NCI-H146 (cell line): Measurements from ENCODE around the gene CCSER1.
"Not testable (repeated sequence)": the region's sequence is repeated elsewhere in the genome, so short reads cannot be mapped to it uniquely, and the experiment has no call there.

Experiments
- DNase-seq: peaks from one replicate; lab custom pipeline; 2025; lab: John Stamatoyannopoulos, UW

The CCSER1 gene

DNA sequence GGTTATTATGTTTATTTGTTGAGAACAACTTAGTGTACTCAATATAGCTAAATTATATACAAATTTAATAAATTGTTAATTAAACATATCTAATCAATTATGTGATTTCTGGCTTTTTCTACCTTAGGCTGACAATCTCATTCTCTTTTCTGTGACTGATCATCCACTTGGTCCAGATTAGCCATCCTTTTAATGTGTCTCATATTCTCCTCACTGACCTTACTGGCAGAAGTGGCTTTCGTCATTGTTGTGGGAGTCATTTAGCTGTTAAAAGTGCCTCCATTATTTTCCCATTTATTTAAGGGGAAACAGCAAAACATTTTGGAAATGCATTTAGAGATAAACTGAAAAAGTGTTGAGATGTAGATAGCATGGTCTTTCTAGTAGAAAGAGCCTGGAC, 172.2 kb downstream of the CCSER1 start:
- DNase-seq: no peak

DNA sequence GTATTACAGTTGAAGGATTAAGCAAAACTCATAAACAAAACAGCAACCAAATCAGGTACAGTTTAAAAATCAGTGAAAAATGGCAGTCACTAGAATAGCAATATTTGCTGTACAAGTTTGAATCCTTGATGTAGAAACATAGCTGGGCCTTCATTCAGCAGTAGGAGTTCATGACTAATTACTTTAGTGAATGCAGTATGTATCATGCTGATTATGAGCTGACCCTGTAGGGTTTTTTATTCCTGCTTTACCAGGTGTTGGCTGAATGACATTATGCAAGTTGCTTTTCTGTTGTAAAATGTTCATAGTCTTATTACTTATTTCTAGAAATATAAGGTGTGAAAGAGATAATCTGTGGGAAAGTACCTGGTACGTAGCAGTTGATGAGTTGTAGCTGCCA, 179.6 kb downstream of the CCSER1 start:
- DNase-seq: no peak

DNA sequence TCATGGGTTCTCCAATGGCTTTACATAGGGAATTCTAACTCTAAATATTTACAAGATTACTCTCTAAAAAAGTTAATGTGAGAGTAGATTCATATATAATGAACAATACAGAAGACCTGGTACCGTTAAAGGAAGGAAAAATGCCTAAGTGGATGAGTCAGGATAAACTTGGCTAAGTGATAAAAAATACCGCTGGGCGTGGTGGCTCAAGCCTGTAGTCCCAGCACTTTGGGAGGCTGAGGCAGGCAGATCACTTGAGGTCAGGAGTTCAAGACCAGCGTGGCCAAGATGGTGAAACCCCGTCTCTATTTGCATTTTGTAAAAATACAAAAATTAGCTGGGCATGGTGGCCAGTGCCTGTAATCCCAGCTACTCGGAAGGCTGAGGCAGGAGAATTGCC, 189.9 kb downstream of the CCSER1 start:
- DNase-seq: not testable (repeated sequence)

DNA sequence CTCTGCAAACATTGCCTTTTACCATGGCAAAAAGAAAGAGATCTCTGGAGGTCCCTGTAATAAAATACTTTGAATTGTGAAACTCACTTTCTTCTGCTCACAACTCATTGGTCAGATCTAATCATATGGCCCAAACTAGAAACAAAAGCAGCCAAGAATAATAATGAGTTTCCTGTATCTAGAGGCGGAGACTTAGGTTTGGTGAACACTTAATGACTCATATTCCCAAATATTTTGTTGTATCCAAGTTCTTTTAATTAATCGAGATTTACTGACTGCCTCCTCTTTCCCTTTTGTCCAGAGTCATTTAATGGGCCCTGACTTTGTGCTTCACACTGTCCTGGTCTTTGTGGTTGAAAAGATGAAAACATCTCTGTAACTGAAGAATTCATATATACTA, 190.6 kb downstream of the CCSER1 start:
- no peak for DNase-seq

DNA sequence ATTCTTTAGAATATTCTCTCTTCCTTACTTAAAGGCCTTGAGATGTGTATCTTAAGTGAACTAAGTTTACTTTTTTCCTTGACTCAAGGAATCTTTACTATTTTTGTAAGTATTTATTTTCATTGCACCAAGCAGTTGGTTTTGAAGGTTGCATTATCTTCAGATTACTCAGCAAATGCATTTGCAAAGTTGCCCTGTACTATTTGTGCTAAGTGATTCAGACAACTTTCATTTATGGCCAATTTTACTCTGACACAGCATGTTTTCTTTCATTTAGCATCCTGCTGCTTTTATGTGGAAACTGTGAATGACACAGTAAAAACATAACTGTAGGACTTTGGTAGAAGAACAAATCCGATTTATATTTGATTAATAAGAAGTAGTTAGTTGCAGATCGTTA, 191.0 kb downstream of the CCSER1 start:
- DNase-seq: no peak

DNA sequence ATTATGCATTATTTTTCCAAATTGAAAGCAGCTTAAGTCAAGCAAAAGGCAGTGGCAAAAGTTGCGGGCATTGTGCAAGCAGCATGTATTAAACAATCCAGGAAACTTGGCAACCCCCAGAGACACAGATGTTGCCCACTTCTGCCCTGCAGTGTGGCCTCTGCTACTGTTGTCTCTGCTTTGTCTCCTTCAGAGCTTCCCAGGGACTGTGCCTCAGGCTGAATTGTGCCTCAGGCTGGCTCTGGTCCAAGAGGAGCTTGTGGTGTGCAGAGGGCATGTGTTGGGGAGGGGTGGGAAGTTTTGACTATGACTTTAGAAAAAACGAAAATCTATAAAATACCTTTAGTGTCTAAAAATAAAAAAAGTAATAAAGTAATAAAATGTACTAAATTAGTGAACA, 201.4 kb downstream of the CCSER1 start:
- DNase-seq: no peak

DNA sequence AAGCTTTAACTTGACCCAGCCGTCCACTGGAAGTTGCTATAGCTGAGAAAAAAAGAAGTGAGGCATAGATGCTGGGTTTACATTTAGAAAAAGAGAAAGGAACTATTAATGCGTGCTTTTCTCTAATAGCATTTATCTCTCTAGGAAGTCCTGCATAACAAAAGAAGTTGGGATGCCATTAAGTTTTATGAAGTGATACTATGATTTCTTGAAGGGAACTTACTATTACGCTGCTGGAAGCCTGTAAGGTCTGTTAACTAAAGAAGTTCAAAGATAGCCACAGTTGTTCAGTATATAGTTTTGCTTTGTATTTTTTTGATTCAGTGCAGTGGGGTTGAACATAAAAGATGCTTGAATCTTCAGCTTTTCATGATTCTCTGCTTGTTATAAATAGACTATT, 203.4 kb downstream of the CCSER1 start:
- DNase-seq: no peak

DNA sequence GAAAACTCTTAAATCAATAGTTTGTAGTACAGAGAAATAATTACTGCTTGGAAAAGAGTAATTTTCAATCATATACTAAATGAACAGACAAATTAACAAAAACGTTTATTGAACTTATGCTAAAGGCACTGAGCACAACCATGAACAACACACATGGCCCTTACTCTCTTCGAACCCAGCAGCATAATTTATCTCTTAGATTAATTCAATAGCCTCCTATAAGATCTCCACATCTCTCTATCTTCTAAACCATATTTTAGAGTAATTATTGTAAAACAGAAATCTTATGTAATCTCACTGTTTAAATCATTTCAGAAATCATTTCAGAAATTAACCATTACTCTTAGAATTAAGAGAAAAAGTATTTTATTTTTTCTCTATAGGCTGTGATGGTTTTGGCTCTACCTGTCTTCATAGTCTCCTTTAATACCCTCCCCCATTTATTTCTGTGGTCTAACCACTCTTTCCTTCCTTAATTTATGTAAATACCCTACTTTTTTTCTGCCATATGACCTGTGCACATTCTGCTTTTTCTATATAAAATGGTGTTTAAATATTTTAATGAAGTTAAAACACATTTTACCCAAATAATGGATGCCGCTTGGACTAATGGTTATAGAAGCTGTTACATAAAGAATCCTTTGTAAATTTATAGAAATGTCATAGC, 218.5 kb downstream of the CCSER1 start:
- DNase-seq: no peak

DNA sequence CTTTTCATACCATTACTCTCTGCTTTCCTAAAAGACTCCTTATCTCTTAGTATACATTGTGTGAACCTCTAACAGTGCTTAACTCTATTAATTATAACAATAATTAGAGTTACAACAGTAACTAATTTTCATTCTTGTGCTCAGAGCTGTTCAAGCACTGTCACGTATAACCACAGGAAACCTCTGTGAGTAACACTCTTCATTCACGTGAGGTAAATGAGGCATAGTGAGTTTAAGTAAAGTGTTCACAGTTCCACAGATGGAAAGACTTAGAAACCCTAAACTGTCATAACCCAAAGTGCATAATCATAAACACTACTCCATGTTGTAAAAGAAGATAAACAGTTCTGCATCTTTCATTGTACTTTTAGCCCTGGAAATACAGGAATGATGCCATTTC, 222.4 kb downstream of the CCSER1 start:
- DNase-seq: no peak

DNA sequence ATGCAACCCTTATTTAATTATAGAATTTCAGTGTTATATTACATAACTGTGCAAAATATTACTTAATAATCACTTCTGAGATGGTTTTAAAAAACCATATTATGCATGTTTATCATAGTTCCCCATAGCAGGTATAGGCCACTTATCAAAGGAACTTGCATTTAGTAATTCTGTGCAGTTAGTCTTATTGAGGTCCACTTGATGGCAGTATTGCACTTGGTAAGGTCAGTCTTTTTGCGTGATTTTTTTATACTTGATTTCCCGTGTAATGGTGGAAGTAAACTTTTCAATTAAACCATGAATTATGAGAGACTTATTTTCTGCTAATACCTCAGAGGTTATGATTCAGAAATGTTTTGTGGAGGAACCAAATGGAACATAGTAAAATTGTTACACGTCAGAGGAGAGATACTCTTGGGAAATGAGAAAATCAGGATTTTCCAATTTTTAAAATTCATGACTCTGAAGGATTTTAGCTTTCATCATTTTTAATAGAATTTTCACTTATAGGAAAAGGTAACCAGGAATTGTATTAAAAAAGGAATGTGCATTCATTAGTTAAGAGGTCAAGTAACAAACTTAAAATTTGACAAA, 230.0 kb downstream of the CCSER1 start:
- DNase-seq: no peak

DNA sequence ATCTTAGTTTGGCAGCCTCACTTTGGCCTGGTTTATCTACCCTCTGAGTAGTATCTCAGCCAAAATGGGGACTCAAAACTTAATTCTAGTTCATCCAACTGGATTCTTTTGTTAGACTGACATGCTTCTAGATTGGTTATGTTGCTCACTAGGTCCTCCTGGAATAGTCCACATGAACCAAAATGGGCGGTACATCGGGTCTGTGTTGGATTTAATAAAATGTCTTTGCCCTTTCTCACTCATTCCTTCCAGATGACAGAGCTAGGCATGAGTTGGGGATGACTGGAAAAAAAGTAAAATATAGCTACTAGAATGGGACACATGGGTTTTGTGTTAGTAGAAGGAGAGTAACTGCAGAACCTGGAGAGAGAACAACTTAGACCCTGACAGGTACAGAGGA, 247.9 kb downstream of the CCSER1 start:
- DNase-seq: no peak

DNA sequence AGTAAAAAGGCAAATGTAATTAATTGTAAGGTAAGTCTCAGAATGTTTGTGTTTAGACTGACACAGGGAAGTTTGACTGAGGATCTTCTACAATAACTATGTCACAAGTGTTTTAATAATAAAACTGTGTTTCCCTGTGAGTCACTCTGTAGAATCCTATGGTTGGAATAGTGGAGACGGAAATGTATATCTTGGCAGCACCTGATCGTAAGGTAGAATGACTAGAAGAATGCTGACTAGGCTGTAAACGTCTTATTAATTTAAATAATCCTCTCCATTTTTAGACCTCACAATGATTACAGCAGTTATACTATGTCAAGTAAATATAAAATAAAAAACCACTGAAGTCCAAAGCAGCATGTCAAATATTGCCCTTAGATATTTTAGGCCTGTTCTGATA, 266.0 kb downstream of the CCSER1 start:
- DNase-seq: no peak

DNA sequence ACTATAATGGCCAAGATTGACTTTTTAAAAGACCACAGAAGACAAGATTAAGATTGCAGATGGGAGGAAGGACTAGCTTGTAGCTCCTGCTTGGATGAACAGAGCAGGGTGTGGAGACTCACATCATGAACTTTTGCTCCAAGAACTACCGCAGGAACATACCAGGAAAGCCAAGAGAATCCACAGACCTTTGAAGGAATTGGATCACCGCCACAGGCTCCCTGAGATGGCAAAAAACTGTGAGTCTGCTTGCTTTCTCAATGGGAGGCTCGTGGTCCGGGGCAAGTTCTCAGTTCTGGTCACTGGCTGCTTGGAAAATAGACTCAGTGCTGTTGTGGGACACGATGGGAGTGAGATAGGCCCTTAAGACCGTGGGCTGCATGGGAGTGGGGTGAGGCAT, 276.6 kb downstream of the CCSER1 start:
- DNase-seq: no peak

DNA sequence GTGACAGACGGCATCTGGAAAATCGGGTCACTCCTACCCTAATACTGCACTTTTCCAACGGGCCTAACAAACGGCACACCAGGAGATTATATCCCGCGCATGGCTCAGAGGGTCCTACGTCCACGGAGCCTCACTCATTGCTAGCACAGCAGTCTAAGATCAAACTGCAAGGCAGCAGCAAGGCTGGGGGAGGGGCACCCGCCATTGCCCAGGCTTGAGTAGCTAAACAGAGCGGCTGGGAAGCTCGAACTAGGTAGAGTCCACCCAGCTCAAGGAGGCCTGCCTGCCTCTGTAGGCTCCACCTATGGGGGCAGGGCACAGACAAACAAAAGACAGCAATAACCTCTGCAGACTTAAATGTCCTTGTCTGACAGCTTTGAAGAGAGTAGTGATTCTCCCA, 280.7 kb downstream of the CCSER1 start:
- not testable (repeated sequence) for DNase-seq

DNA sequence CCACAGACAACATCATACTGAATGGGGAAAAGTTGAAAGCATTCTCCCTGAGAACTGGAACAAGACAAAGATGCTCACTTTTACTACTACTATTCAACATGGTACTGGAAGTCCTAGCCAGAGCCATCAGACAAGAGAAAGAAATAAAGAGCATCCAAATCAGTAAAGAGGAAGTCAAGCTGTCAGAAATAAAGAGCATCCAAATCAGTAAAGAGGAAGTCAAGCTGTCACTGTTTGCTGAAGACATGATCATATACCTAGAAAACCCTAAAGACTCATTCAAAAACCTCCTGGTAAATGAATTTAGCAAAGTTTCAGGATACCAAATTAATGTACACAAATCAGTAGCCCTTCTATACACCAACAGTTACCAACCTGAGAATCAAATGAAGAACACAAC, 285.6 kb downstream of the CCSER1 start:
- DNase-seq: not testable (repeated sequence)

DNA sequence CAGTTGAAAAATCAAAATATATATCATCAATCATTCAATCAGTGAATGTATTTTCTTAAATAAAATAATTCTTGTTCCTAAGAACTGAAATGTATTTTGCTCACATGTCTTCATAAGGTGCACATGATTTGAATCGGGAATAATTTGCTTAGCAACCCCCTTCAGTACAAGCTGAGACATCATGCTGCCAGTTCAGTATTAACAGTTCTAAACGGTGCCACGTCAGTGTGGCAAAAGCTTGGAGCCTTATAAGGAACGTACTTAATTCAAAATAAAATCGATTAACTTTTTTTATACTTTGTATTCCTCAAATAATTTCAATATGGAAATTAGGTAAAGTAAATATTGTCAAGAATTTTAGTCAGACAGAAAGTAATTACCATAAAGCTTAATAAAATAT, 287.9 kb downstream of the CCSER1 start:
- DNase-seq: no peak

DNA sequence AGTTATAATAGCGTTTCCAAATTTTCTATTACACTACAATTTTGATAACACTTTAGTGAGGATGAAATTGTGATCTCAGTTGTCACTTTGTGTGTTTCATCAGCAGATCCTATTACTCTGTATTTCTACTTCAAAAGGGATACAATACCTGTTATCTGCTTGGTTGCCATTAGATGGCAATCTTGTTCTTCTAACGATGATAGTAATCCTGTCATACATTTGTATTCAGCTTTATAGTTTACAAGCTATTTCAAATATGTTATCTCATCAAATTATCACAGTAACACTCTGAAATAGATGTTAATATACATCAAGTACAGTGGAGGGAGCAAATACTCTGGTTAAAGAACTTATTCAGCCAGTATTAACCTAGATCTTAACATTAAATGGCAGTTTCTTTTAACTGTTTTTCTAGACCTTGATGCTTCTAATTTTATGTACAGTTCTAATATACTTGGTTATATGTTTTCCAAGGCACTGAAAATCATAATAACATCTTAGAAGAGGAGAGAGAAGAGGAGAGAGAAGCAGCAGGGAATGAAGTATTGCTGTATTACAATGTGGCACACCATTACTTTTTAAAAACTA, 292.0 kb downstream of the CCSER1 start:
- no peak for DNase-seq

DNA sequence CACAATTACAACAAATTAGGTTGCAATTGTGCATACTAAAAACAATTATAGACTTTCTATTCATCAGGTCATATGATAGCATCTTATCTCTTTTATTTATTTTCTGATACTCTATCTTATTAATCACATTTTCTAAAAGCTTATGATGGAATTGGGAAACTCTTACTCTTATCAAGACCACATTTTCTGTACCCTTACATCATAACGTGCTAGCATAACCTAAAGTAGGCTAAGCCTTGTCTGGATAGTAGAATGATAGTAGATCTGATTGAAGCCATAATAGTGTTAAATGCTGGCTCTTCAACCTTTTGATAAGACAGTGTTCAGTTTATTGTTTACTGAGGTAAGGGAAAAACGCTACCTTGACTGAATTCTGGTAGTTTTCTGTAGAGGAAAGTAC, 294.0 kb downstream of the CCSER1 start:
- DNase-seq: no peak

DNA sequence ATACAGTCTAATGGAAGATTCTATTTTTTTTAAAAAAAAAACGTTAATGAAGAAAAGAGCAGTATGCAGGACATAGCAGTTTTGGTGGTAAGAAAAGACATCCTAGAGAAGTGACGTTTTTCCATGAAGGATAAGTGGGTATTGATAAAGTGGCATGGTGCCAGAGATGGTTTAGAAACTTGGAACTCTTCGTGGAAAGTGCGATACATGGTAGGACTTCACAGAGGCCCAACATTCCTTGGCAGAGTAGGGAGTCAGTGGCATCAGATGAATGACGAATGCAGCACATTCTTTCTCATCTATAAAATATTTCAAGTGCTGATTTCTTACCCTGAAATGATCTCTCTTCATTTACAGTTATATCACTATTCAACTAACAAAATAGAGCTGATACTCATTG, 298.7 kb downstream of the CCSER1 start:
- DNase-seq: no peak

DNA sequence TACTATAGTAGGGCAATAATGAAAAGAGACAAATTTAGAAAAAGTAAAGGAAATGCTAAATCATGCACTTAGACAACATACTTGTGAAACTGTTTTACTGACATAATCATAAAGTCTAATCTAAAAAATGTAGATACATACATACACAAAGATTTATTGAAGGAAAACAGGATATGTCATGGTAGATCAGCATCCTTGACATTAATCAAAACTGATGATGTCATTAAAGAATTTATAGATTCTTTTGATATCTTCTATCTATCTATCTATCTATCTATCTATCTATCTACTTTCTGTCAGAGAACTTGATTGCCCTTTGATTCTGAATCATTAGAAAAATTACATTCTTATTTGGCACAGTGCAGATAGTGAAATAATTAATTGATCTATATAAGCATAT, 311.3 kb downstream of the CCSER1 start:
- DNase-seq: no peak

DNA sequence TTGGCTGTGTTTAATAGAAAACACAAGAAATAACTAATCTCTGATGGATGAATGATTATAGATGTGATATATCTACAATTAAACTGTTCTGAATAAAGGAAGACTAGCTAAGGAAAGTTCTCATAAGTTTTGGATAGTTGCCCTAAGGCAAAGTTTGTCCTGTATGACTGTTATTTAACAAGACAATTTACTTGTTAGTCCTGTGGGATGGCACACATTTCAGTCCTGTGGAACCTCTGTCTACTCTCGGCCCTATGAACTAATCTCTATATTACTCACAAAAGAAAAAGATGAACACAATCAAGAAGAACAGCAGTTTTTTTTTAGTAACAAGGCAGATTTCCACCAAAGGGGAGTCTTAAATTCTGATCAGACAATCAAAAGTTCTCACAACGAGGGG, 314.6 kb downstream of the CCSER1 start:
- DNase-seq: no peak

DNA sequence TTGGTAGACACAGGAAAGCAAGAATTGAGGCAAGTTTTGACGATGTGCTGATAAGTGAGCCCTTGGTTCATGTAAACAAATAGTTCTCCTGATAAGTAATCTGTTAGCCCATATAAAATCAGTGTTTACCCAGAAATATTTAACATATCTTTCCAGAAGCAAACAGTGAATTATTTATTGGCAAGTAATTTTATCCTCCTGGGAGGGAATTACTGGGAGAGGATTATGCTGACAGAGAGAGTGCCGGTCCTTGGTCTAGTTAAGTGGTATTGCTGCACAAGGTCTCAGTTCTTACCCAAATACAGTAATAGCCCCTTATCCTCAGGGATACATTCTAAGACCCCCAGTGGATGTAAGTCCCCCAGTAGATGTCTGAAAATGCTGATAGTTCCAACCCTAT, 315.4 kb downstream of the CCSER1 start:
- no peak for DNase-seq

DNA sequence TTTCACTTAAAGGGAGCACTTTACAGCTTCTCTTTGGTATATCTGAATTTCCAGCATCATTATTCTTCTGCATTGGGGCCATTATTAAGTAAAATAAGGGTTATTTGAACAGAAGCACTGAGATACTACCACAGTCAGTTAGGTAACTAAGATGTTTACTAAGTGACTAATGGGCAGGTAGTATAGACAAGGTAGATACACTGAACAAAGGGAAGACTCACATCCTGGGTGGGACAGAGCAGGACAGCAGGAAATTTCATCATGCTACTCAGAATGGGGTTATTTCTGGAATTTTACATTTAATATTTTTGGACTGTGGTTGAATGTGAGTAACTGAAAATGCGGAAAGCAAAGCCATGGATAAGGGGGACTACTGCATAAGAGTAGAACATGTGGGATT, 316.0 kb downstream of the CCSER1 start:
- no peak for DNase-seq

DNA sequence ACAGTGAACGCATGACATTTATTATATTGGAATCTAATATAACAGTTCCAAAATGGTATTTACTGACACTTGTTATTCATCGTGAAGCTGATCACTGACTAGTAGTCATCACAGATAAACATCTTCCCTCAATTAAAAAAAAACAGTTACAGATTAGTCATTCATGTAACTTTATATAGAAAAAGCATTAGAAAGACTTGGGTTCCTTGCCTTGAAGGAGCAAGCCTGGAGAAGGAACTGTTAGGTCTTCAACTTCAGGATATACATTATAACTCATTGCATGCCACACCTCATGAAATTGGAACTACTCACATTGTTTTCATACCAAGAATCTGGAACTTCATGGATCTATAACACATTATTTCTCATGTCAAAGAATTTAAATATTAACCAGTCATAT, 317.7 kb downstream of the CCSER1 start:
- no peak for DNase-seq
